ENCODE measurements around the gene GGA3.

- TF ChIP-seq CTCF (IDR thresholded peaks at IDR 0.05; ENCODE audit: low read depth, low read length, missing input control) = no peak
- TF ChIP-seq YY1 (IDR thresholded peaks at IDR 0.05) = no peak
- no peak for TF ChIP-seq SP1 (IDR thresholded peaks at IDR 0.05)
- no peak for TF ChIP-seq GABPA (IDR thresholded peaks at IDR 0.05 in 1 of 2, conservative IDR thresholded peaks at IDR 0.05 in 1 of 2)
- TF ChIP-seq FOXA2 (IDR thresholded peaks at IDR 0.05) = no peak
- no peak for TF ChIP-seq RAD21 (IDR thresholded peaks at IDR 0.05)
- TF ChIP-seq REST (IDR thresholded peaks at IDR 0.05) = no peak
- no peak for TF ChIP-seq ATF3 (IDR thresholded peaks at IDR 0.05)
- no peak for TF ChIP-seq MAX (IDR thresholded peaks at IDR 0.05)
Measured at GRCh38 chr17:75300280-75300679, 38.9 kb upstream of the GGA3 start.

Measured in liver (tissue), 3 donors.